ENCODE results near the gene C19orf25.

The C19orf25 gene

GRCh38 chr19:1438035-1438932, 40.7 kb downstream of the C19orf25 start, which contains the start of gene RPS15:
Gene RPS15, plus strand, starts transcription at chr19:1438396. Its CDS starts 30 bp downstream, at chr19:1438426.
- TF ChIP-seq, protein P1, sequence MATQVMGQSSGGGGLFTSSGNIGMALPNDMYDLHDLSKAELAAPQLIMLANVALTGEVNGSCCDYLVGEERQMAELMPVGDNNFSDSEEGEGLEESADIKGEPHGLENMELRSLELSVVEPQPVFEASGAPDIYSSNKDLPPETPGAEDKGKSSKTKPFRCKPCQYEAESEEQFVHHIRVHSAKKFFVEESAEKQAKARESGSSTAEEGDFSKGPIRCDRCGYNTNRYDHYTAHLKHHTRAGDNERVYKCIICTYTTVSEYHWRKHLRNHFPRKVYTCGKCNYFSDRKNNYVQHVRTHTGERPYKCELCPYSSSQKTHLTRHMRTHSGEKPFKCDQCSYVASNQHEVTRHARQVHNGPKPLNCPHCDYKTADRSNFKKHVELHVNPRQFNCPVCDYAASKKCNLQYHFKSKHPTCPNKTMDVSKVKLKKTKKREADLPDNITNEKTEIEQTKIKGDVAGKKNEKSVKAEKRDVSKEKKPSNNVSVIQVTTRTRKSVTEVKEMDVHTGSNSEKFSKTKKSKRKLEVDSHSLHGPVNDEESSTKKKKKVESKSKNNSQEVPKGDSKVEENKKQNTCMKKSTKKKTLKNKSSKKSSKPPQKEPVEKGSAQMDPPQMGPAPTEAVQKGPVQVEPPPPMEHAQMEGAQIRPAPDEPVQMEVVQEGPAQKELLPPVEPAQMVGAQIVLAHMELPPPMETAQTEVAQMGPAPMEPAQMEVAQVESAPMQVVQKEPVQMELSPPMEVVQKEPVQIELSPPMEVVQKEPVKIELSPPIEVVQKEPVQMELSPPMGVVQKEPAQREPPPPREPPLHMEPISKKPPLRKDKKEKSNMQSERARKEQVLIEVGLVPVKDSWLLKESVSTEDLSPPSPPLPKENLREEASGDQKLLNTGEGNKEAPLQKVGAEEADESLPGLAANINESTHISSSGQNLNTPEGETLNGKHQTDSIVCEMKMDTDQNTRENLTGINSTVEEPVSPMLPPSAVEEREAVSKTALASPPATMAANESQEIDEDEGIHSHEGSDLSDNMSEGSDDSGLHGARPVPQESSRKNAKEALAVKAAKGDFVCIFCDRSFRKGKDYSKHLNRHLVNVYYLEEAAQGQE (IDR thresholded peaks at IDR 0.05; ENCODE audit: insufficient replicate concordance, low read depth): peak; percentile 83
- peak; percentile 92 for TF ChIP-seq SPI1 (IDR thresholded peaks at IDR 0.05; ENCODE audit: borderline replicate concordance, low read depth)
- peak; percentile 99 for TF ChIP-seq POLR2AphosphoS5 (IDR thresholded peaks at IDR 0.05; ENCODE audit: low read depth)
- TF ChIP-seq, protein P2, sequence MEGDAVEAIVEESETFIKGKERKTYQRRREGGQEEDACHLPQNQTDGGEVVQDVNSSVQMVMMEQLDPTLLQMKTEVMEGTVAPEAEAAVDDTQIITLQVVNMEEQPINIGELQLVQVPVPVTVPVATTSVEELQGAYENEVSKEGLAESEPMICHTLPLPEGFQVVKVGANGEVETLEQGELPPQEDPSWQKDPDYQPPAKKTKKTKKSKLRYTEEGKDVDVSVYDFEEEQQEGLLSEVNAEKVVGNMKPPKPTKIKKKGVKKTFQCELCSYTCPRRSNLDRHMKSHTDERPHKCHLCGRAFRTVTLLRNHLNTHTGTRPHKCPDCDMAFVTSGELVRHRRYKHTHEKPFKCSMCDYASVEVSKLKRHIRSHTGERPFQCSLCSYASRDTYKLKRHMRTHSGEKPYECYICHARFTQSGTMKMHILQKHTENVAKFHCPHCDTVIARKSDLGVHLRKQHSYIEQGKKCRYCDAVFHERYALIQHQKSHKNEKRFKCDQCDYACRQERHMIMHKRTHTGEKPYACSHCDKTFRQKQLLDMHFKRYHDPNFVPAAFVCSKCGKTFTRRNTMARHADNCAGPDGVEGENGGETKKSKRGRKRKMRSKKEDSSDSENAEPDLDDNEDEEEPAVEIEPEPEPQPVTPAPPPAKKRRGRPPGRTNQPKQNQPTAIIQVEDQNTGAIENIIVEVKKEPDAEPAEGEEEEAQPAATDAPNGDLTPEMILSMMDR (IDR thresholded peaks at IDR 0.05; ENCODE audit: insufficient read depth, low read length): peak; percentile 95
- peak; percentile 83 for TF ChIP-seq GABPA (IDR thresholded peaks at IDR 0.05; ENCODE audit: low read depth)
- Histone ChIP-seq H3K27ac (replicated peaks) (peak within 1 kb of the TSS; percentile 94), H3K27me3 (ENCODE audit: insufficient read depth, poor library complexity, severe bottlenecking) (no peaks in the 10 kb centered on the region), H3K4me3 (replicated peaks; ENCODE audit: insufficient read depth, low read length) (peak within 1 kb of the TSS; percentile 86)
- peak; percentile 93 to 96 for DNase-seq (ENCODE audit: low read depth in 1 of 2, low spot score in 1 of 2)

DNA sequence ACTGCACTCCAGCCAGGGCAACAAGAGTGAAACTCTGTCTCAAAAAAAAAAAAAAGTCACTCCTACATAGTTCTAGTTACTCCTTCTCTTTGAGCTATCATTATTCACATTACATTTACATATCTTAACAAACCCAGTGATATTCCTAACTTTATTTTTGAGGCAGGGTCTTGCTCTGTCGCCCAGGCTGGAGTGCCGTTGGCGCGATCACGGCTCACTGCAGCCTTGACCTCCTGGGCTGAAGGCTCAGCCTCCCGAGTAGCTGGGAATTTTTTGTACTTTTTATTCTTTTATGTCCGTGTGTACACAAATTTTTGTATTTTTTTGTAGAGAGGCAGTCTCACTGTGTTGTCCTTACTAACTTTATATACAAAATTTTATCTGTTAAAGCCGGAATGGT, 41.4 kb downstream of the C19orf25 start:
- TF ChIP-seq, protein P1 (IDR thresholded peaks at IDR 0.05; ENCODE audit: insufficient replicate concordance, low read depth): no peak
- no peak for TF ChIP-seq GABPA (IDR thresholded peaks at IDR 0.05; ENCODE audit: low read depth)
- TF ChIP-seq POLR2AphosphoS5 (IDR thresholded peaks at IDR 0.05; ENCODE audit: low read depth): no peak
- TF ChIP-seq SPI1 (IDR thresholded peaks at IDR 0.05; ENCODE audit: borderline replicate concordance, low read depth): no peak
- TF ChIP-seq, protein P2 (IDR thresholded peaks at IDR 0.05; ENCODE audit: insufficient read depth, low read length): no peak
- Histone ChIP-seq H3K27ac (replicated peaks) (peak overlapping the region; percentile 94), H3K4me3 (replicated peaks; ENCODE audit: insufficient read depth, low read length) (no peak overlapping the region), H3K27me3 (ENCODE audit: insufficient read depth, poor library complexity, severe bottlenecking) (no peaks in the 10 kb centered on the region)
- DNase-seq (ENCODE audit: low read depth in 1 of 2, low spot score in 1 of 2): no peak

DNA sequence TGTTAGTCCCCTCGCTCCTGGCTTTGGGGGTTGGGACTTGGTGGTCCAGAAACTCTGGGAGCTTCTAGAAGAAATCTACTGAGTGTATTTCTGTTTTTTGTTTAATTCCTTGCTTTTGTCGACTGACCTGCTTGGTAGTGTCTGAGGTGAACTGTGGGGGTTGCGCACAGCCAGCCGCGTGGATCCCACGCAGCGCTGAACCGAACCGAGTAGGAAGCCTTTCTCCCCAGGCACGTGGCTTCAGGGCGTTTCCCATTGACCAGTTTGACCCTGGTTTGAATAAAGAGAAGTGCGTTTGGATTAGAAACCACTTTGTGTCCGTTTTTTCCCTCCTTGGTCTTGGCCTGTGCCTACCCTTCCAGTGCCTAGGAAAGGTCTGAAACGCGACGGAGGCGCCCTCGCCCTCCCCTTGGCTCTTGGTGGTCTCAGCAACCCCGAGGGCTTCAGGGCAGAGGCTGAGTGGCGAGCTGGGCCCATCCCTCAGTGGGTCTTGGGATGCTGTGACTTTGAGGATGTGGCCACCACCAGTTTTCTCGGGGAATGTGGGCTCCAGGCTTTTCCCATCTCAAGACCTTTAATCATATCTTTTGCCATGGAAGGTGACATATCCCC, 43.5 kb downstream of the C19orf25 start:
- no peak for DNase-seq (ENCODE audit: low read depth in 1 of 2, low spot score in 1 of 2)
- Histone ChIP-seq H3K27me3 (ENCODE audit: insufficient read depth, poor library complexity, severe bottlenecking) (no peaks in the 10 kb centered on the region), H3K27ac (replicated peaks) (no peak overlapping the region), H3K4me3 (replicated peaks; ENCODE audit: insufficient read depth, low read length) (no peak overlapping the region)
- TF ChIP-seq GABPA (IDR thresholded peaks at IDR 0.05; ENCODE audit: low read depth) (no peak), POLR2AphosphoS5 (IDR thresholded peaks at IDR 0.05; ENCODE audit: low read depth) (peak; percentile 48; the same call in 1 of the 2 replicates), SPI1 (IDR thresholded peaks at IDR 0.05; ENCODE audit: borderline replicate concordance, low read depth) (no peak)
- TF ChIP-seq, protein P1 (IDR thresholded peaks at IDR 0.05; ENCODE audit: insufficient replicate concordance, low read depth): no peak
